Measurements from ENCODE around the gene TFB1M.
"Not testable (repeated sequence)": the region's sequence is repeated elsewhere in the genome, so short reads cannot be mapped to it uniquely, and the experiment has no call there.

Gene TFB1M

GRCh38 chr6:155314773-155315515 lies 660 bp upstream of the TFB1M start:
- Histone ChIP-seq H3K9me3 (ENCODE audit: control insufficient read depth, low read depth, low read length) (no peaks in the 10 kb centered on the region), H3K4me3 (ENCODE audit: low read length) (peak overlapping the region; percentile 96), H3K9ac (ENCODE audit: low read length) (peak overlapping the region; percentile 55), H3K27ac (ENCODE audit: low read length) (peak overlapping the region; percentile 43), H3K36me3 (ENCODE audit: control insufficient read depth, low read depth, low read length) (peaks cover 19% of the 10 kb centered on the region), H3K27me3 (ENCODE audit: control insufficient read depth, insufficient read depth, low read length) (no peaks in the 10 kb centered on the region), H3K4me1 (ENCODE audit: control insufficient read depth, low read depth, low read length) (peaks cover 6% of the 10 kb centered on the region)

DNA sequence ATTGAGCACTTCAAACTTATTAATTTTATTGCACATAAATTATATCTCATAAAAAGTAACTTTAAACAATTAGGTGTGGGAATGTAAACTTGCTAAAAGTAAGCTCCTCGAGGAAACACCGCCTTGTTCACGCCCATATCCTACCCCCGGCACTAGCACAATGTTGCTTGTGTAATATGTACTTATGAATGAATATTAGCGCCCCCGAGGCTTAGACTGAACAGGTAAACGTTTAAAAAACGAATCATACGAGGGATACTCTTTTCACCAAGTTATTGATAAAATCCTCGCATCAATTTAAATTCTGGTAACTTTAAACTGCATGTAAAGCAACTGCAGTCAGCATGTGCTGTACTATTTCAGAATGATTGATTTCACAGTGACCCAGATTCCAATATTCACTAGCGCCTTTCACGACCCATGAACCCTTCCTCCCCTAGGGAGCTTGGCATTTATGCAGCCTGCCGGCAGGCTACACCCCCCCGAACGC lies 637 bp downstream of the TFB1M start:
- Histone ChIP-seq H3K27ac (ENCODE audit: low read length) (peak overlapping the region; percentile 89), H3K4me3 (ENCODE audit: low read length) (peak overlapping the region; percentile 96), H3K9ac (ENCODE audit: low read length) (peak overlapping the region; percentile 91), H3K27me3 (ENCODE audit: control insufficient read depth, insufficient read depth, low read length) (no peaks in the 10 kb centered on the region), H3K4me1 (ENCODE audit: control insufficient read depth, low read depth, low read length) (peaks cover 6% of the 10 kb centered on the region), H3K9me3 (ENCODE audit: control insufficient read depth, low read depth, low read length) (no peaks in the 10 kb centered on the region), H3K36me3 (ENCODE audit: control insufficient read depth, low read depth, low read length) (peaks cover 27% of the 10 kb centered on the region)

DNA sequence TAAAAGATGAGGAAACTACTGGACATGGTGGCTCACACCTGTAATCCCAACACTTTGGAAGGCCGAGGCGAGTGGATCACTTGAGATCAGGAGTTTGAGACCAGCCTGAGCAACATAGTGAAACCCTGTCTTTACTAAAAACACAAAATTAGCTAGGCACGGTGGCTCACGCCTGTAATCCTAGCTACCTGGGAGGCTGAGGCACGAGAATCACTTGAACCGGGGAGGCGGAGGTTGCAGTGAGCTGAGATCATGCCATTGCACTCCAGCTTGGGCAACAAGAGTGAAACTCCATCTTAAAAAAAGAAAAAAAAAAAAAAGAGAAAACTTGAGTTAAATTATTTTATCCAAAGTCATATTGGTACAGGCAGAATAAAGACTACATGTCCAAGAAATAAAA lies 1.3 kb downstream of the TFB1M start:
- H3K4me1 ChIP-seq (ENCODE audit: control insufficient read depth, low read depth, low read length); H3K9me3 ChIP-seq (ENCODE audit: control insufficient read depth, low read depth, low read length); H3K27me3 ChIP-seq (ENCODE audit: control insufficient read depth, insufficient read depth, low read length); H3K27ac ChIP-seq (ENCODE audit: low read length): not testable (repeated sequence)
- H3K9ac ChIP-seq (ENCODE audit: low read length) = peak overlapping the region; percentile 91
- H3K36me3 ChIP-seq (ENCODE audit: control insufficient read depth, low read depth, low read length) = peaks cover 32% of the 10 kb centered on the region
- H3K4me3 ChIP-seq (ENCODE audit: low read length) = peak overlapping the region; percentile 96

- Histone ChIP-seq H3K4me3 (ENCODE audit: low read length) (no peak overlapping the region), H3K36me3 (ENCODE audit: control insufficient read depth, low read depth, low read length) (peaks cover 40% of the 10 kb centered on the region), H3K27me3 (ENCODE audit: control insufficient read depth, insufficient read depth, low read length) (no peaks in the 10 kb centered on the region), H3K9ac (ENCODE audit: low read length) (no peak overlapping the region), H3K27ac (ENCODE audit: low read length) (no peak overlapping the region), H3K9me3 (ENCODE audit: control insufficient read depth, low read depth, low read length) (no peaks in the 10 kb centered on the region), H3K4me1 (ENCODE audit: control insufficient read depth, low read depth, low read length) (peaks cover 6% of the 10 kb centered on the region)
Measured at GRCh38 chr6:155311583-155311982, 2.7 kb downstream of the TFB1M start.

DNA sequence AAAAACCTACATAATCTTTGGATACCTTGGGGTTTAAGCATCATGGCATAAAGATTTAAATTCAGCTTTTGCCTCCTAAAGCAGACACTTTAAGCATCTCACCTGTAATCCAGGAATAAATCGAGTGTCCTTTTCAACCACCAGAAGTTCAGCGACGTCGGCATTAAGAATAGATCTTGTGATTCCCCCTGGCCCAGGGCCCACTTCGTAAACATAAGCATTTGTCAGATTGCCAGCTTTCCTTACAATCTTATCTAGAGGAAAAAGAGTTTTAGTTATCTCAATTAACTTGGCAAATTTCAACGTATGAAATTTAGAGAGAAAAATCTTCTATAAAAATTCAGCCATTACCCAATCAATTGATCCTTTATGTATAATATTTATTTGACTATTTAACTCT lies 3.2 kb downstream of the TFB1M start:
- Histone ChIP-seq H3K4me3 (ENCODE audit: low read length) (no peak overlapping the region), H3K27me3 (ENCODE audit: control insufficient read depth, insufficient read depth, low read length) (no peaks in the 10 kb centered on the region), H3K36me3 (ENCODE audit: control insufficient read depth, low read depth, low read length) (peaks cover 43% of the 10 kb centered on the region), H3K9me3 (ENCODE audit: control insufficient read depth, low read depth, low read length) (no peaks in the 10 kb centered on the region), H3K4me1 (ENCODE audit: control insufficient read depth, low read depth, low read length) (peaks cover 6% of the 10 kb centered on the region), H3K9ac (ENCODE audit: low read length) (no peak overlapping the region), H3K27ac (ENCODE audit: low read length) (no peak overlapping the region)

DNA sequence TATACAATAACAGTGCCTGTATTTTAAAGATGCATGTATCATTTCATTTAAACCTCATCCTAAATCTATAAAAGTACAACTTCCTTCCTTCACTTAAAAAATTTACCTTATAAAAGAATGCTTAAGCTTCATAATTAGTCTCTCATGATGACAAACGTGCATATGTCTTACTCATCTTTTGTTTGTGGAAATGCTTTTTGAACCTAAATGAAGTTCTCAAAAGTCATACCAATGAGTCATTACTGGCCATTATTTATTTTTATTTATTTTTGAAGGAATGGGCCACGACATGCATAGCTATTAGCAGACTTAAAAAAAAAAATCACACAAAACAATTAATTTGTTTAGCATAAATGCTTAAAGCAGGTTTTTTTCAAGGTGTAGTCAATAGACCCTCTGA lies 3.7 kb downstream of the TFB1M start:
- no peaks in the 10 kb centered on the region for H3K9me3 ChIP-seq (ENCODE audit: control insufficient read depth, low read depth, low read length)
- H3K27ac ChIP-seq (ENCODE audit: low read length) = no peak overlapping the region
- H3K4me1 ChIP-seq (ENCODE audit: control insufficient read depth, low read depth, low read length) = peaks cover 5% of the 10 kb centered on the region
- H3K36me3 ChIP-seq (ENCODE audit: control insufficient read depth, low read depth, low read length) = peaks cover 45% of the 10 kb centered on the region
- no peak overlapping the region for H3K9ac ChIP-seq (ENCODE audit: low read length)
- H3K4me3 ChIP-seq (ENCODE audit: low read length) = no peak overlapping the region
- no peaks in the 10 kb centered on the region for H3K27me3 ChIP-seq (ENCODE audit: control insufficient read depth, insufficient read depth, low read length)

GRCh38 chr6:155309150-155309549 lies 5.1 kb downstream of the TFB1M start:
- H3K27ac ChIP-seq (ENCODE audit: low read length) = no peak overlapping the region

GRCh38 chr6:155306958-155307357 lies 7.3 kb downstream of the TFB1M start:
- peaks cover 47% of the 10 kb centered on the region for H3K36me3 ChIP-seq (ENCODE audit: control insufficient read depth, low read depth, low read length)
- H3K27ac ChIP-seq (ENCODE audit: low read length) = no peak overlapping the region
- no peak overlapping the region for H3K4me3 ChIP-seq (ENCODE audit: low read length)
- H3K9ac ChIP-seq (ENCODE audit: low read length) = no peak overlapping the region
- H3K4me1 ChIP-seq (ENCODE audit: control insufficient read depth, low read depth, low read length) = peaks cover 3% of the 10 kb centered on the region
- H3K27me3 ChIP-seq (ENCODE audit: control insufficient read depth, insufficient read depth, low read length) = no peaks in the 10 kb centered on the region
- H3K9me3 ChIP-seq (ENCODE audit: control insufficient read depth, low read depth, low read length) = no peaks in the 10 kb centered on the region

More at GRCh38 chr6:155309150-155309549, 5.1 kb downstream of the TFB1M start:
- no peak overlapping the region for H3K4me3 ChIP-seq (ENCODE audit: low read length)
- H3K4me1 ChIP-seq (ENCODE audit: control insufficient read depth, low read depth, low read length) = no peaks in the 10 kb centered on the region
- no peak overlapping the region for H3K9ac ChIP-seq (ENCODE audit: low read length)
- H3K36me3 ChIP-seq (ENCODE audit: control insufficient read depth, low read depth, low read length) = peaks cover 45% of the 10 kb centered on the region
- no peaks in the 10 kb centered on the region for H3K27me3 ChIP-seq (ENCODE audit: control insufficient read depth, insufficient read depth, low read length)
- H3K9me3 ChIP-seq (ENCODE audit: control insufficient read depth, low read depth, low read length) = no peaks in the 10 kb centered on the region

- Histone ChIP-seq H3K27ac (ENCODE audit: low read length) (no peak overlapping the region), H3K36me3 (ENCODE audit: control insufficient read depth, low read depth, low read length) (peaks cover 31% of the 10 kb centered on the region), H3K9ac (ENCODE audit: low read length) (no peak overlapping the region), H3K4me3 (ENCODE audit: low read length) (no peak overlapping the region), H3K9me3 (ENCODE audit: control insufficient read depth, low read depth, low read length) (no peaks in the 10 kb centered on the region), H3K4me1 (ENCODE audit: control insufficient read depth, low read depth, low read length) (peaks cover 8% of the 10 kb centered on the region), H3K27me3 (ENCODE audit: control insufficient read depth, insufficient read depth, low read length) (no peaks in the 10 kb centered on the region)
Measured at GRCh38 chr6:155303361-155303870, 10.9 kb downstream of the TFB1M start.

DNA sequence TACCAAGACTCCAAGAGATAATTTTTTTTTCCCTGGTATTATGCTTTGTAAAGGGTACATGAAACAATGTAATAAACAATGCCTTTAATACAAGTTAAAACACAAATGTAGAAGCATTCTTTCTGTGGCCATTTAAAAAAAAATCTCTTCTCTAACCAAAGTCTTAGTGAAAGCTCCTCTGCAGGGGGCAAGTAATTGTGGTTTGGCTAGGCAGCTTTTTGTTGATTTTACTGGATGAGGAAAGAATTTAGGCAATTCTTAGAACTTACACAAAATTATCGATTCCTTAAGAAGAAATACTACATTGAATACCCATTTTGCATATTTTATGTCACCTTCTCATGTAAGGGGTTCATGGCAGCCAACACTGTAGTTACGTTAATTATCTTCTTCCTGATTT lies 12.4 kb downstream of the TFB1M start:
- Histone ChIP-seq H3K36me3 (ENCODE audit: control insufficient read depth, low read depth, low read length) (peaks cover 30% of the 10 kb centered on the region), H3K27ac (ENCODE audit: low read length) (no peak overlapping the region), H3K9ac (ENCODE audit: low read length) (no peak overlapping the region), H3K9me3 (ENCODE audit: control insufficient read depth, low read depth, low read length) (no peaks in the 10 kb centered on the region), H3K4me3 (ENCODE audit: low read length) (no peak overlapping the region), H3K27me3 (ENCODE audit: control insufficient read depth, insufficient read depth, low read length) (no peaks in the 10 kb centered on the region), H3K4me1 (ENCODE audit: control insufficient read depth, low read depth, low read length) (peaks cover 8% of the 10 kb centered on the region)

- no peaks in the 10 kb centered on the region for H3K27me3 ChIP-seq (ENCODE audit: control insufficient read depth, insufficient read depth, low read length)
- H3K36me3 ChIP-seq (ENCODE audit: control insufficient read depth, low read depth, low read length) = peaks cover 43% of the 10 kb centered on the region
- H3K9ac ChIP-seq (ENCODE audit: low read length) = no peak overlapping the region
Measured at GRCh38 chr6:155297669-155298068, 16.6 kb downstream of the TFB1M start.

GRCh38 chr6:155292711-155293110 lies 21.6 kb downstream of the TFB1M start:
- no peak overlapping the region for H3K4me3 ChIP-seq (ENCODE audit: low read length)
- H3K9ac ChIP-seq (ENCODE audit: low read length) = no peak overlapping the region
- no peaks in the 10 kb centered on the region for H3K9me3 ChIP-seq (ENCODE audit: control insufficient read depth, low read depth, low read length)
- H3K36me3 ChIP-seq (ENCODE audit: control insufficient read depth, low read depth, low read length) = peaks cover 60% of the 10 kb centered on the region
- no peak overlapping the region for H3K27ac ChIP-seq (ENCODE audit: low read length)
- no peaks in the 10 kb centered on the region for H3K4me1 ChIP-seq (ENCODE audit: control insufficient read depth, low read depth, low read length)
- H3K27me3 ChIP-seq (ENCODE audit: control insufficient read depth, insufficient read depth, low read length) = no peaks in the 10 kb centered on the region

More at GRCh38 chr6:155297669-155298068, 16.6 kb downstream of the TFB1M start:
- Histone ChIP-seq H3K4me3 (ENCODE audit: low read length) (no peak overlapping the region), H3K27ac (ENCODE audit: low read length) (no peak overlapping the region), H3K4me1 (ENCODE audit: control insufficient read depth, low read depth, low read length) (peaks cover 8% of the 10 kb centered on the region), H3K9me3 (ENCODE audit: control insufficient read depth, low read depth, low read length) (no peaks in the 10 kb centered on the region)
